Astrocyte (in vitro differentiated cells and primary cell): Measurements from ENCODE around the gene AP4S1.

ENCODE experiments used
- CTCF ChIP-seq: IDR thresholded peaks from 2 replicates; pipeline ENCODE4 v1.5.1; 2011; ENCODE audit warnings: low read depth, mild to moderate bottlenecking, inconsistent platforms, low read length, moderate library complexity; ENCODE audit not compliant: insufficient read depth
- EZH2 ChIP-seq: IDR thresholded peaks from 2 replicates; pipeline ENCODE4 v1.6.1; 2012; ENCODE audit warnings: mild to moderate bottlenecking, low read length, inconsistent platforms; ENCODE audit not compliant: insufficient read depth

GRCh38 chr14:31070431-31070830 lies 45.0 kb downstream of the AP4S1 start:
- TF ChIP-seq CTCF: no peak
- no peak for TF ChIP-seq EZH2
